ENCODE results near the gene MCRIP2. TPM values are rescaled to one million over a fixed set of nuclear protein-coding genes. Genes with fewer than 3 reads are reported as not detected.

Gene MCRIP2
- total RNA-seq, 2 donors from 2014 or later, result 22.8 to 34.2 TPM

GRCh38 chr16:633336-634050 is 8.1 kb upstream of the MCRIP2 start:
- Histone ChIP-seq H3K9me3 (ENCODE audit: control insufficient read depth, low read length) (no peaks in the 10 kb centered on the region), H3K36me3 (ENCODE audit: control insufficient read depth, insufficient read depth, low read length) (no peaks in the 10 kb centered on the region), H3K4me1 (ENCODE audit: control insufficient read depth, insufficient read depth, low read length) (peaks cover 9% of the 10 kb centered on the region), H3K27me3 (ENCODE audit: control insufficient read depth, insufficient read depth, low read length, poor library complexity, severe bottlenecking) (no peaks in the 10 kb centered on the region), H3K4me3 (ENCODE audit: low read length) (no peak overlapping the region), H3K27ac (ENCODE audit: low read depth, low read length) (no peak overlapping the region), H3K9ac (ENCODE audit: extremely low read depth, low read length, poor library complexity, severe bottlenecking) (no peak overlapping the region)
- Mint-ChIP-seq H3K4me3 (no peak overlapping the region), H3K4me1 (no peaks in the 10 kb centered on the region), H3K9me3 (no peaks in the 10 kb centered on the region), H3K36me3 (ENCODE audit: low read depth) (no peaks in the 10 kb centered on the region), H3K27ac (no peak overlapping the region), H3K27me3 (ENCODE audit: insufficient read depth) (no peaks in the 10 kb centered on the region)
- WGBS, 2 experiments (ENCODE audit: insufficient coverage in 1 of 2, insufficient read length in 1 of 2), result 96% methylated on average over 50 to 74 of the region's 74 CpGs
- no peak for TF ChIP-seq CTCF (conservative IDR thresholded peaks at IDR 0.05)
- DNase-seq, result no peak

DNA sequence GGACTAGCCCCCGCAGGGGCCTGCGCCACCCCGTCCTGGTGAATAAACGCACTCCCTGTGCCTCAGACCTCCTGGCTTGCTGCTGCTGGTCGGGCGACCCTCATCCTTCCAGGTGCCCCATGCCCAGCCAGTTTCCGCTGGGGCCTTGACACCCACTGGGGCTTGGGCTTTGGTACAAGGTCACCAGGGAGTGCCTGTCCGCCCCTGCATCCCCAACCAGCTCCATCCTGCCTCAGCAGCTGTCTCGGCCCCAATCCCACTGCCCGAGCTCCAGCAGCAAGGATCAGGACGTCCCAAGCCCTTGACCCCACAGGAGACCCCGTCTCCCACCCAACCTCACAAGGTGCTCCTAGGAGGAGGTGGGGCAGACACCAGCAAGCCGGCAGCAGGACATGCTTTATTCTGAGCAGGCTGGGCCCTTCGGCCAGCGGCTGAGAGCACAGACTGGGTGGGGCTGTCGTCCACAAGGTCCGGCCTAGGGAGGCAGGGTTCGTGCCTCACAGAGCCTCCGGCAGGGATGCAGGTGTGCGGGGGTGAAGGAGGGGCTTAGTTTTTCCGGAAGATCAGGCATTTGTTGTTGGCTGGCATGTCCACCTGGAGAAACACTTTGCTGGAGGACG is 7.5 kb upstream of the MCRIP2 start:
- TF ChIP-seq CTCF (conservative IDR thresholded peaks at IDR 0.05), result no peak
- no peaks in the 10 kb centered on the region for H3K27me3 Mint-ChIP-seq (ENCODE audit: insufficient read depth)
- Histone ChIP-seq H3K27ac (ENCODE audit: low read depth, low read length) (no peak overlapping the region), H3K9ac (ENCODE audit: extremely low read depth, low read length, poor library complexity, severe bottlenecking) (no peak overlapping the region), H3K4me3 (ENCODE audit: low read length) (no peak overlapping the region), H3K9me3 (ENCODE audit: control insufficient read depth, low read length) (no peaks in the 10 kb centered on the region), H3K27me3 (ENCODE audit: control insufficient read depth, insufficient read depth, low read length, poor library complexity, severe bottlenecking) (no peaks in the 10 kb centered on the region), H3K36me3 (ENCODE audit: control insufficient read depth, insufficient read depth, low read length) (no peaks in the 10 kb centered on the region), H3K4me1 (ENCODE audit: control insufficient read depth, insufficient read depth, low read length) (peaks cover 9% of the 10 kb centered on the region)
- H3K4me3 Mint-ChIP-seq, result peak overlapping the region; percentile 82
- H3K27ac Mint-ChIP-seq, result no peak overlapping the region
- no peak for DNase-seq
- WGBS, 2 experiments (ENCODE audit: insufficient coverage in 1 of 2, insufficient read length in 1 of 2), result 92 to 94% methylated on average over 13 to 22 of the region's 22 CpGs
- no peaks in the 10 kb centered on the region for H3K36me3 Mint-ChIP-seq (ENCODE audit: low read depth)
- no peaks in the 10 kb centered on the region for H3K9me3 Mint-ChIP-seq
- no peaks in the 10 kb centered on the region for H3K4me1 Mint-ChIP-seq

DNA sequence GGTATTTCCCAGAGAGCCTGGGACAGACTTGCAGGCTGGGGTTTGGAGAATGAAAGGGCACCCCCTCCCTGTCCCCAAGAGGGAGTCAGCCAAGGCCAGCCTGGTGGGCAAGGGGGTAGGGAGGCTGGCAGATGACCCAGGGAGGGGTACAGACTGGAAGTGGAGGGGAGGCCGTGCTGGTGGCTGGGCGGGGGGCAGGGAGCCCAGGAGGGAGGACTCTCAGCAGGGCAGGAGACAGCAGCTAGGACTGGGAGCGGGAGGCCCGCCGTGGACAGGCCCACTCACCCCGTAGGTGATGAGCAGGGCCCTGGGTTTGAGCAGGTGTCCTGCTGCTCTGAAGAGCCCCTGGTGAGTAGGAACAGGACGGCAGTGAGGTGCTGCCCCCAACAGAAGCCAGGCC is 6.6 kb upstream of the MCRIP2 start:
- Histone ChIP-seq H3K27me3 (ENCODE audit: control insufficient read depth, insufficient read depth, low read length, poor library complexity, severe bottlenecking) (no peaks in the 10 kb centered on the region), H3K27ac (ENCODE audit: low read depth, low read length) (no peak overlapping the region), H3K9ac (ENCODE audit: extremely low read depth, low read length, poor library complexity, severe bottlenecking) (no peak overlapping the region), H3K4me1 (ENCODE audit: control insufficient read depth, insufficient read depth, low read length) (peaks cover 7% of the 10 kb centered on the region), H3K9me3 (ENCODE audit: control insufficient read depth, low read length) (no peaks in the 10 kb centered on the region), H3K36me3 (ENCODE audit: control insufficient read depth, insufficient read depth, low read length) (no peaks in the 10 kb centered on the region), H3K4me3 (ENCODE audit: low read length) (peak overlapping the region; percentile 84)
- DNase-seq, result no peak
- H3K27me3 Mint-ChIP-seq (ENCODE audit: insufficient read depth), result no peaks in the 10 kb centered on the region
- no peaks in the 10 kb centered on the region for H3K36me3 Mint-ChIP-seq (ENCODE audit: low read depth)
- H3K4me3 Mint-ChIP-seq, result peak overlapping the region; percentile 82
- no peak overlapping the region for H3K27ac Mint-ChIP-seq
- no peaks in the 10 kb centered on the region for H3K4me1 Mint-ChIP-seq
- H3K9me3 Mint-ChIP-seq, result no peaks in the 10 kb centered on the region
- WGBS, 2 experiments (ENCODE audit: insufficient coverage in 1 of 2, insufficient read length in 1 of 2), result 89 to 95% methylated on average over 6 to 7 of the region's 7 CpGs
- TF ChIP-seq CTCF (conservative IDR thresholded peaks at IDR 0.05), result no peak

Data from endodermal cell (in vitro differentiated cells).